ENCODE measurements around the gene DNASE1L3. TPM values are rescaled to one million over a fixed set of nuclear protein-coding genes. Genes with fewer than 3 reads are reported as not detected.
"Not testable (repeated sequence)": the region's sequence is repeated elsewhere in the genome, so short reads cannot be mapped to it uniquely, and the experiment has no call there.

Gene DNASE1L3
- total and polyA plus RNA-seq, 4 donors = 0.59 to 7.5 (median 2.1) TPM

- Histone ChIP-seq H3K27ac (ENCODE audit: low read depth, low read length) (no peak overlapping the region), H3K36me3 (ENCODE audit: control insufficient read depth, insufficient read depth, low read length) (no peaks in the 10 kb centered on the region), H3K9me3 (ENCODE audit: control insufficient read depth, insufficient read depth, low read length) (no peaks in the 10 kb centered on the region), H3K27me3 (ENCODE audit: control insufficient read depth, insufficient read depth, low read length) (no peaks in the 10 kb centered on the region), H3K4me3 (ENCODE audit: low read depth, low read length) (no peak overlapping the region), H3K4me1 (ENCODE audit: control insufficient read depth, insufficient read depth, low read length) (no peaks in the 10 kb centered on the region)
- DNase-seq (ENCODE audit: low read depth in 4 of 6, low spot score in 6 of 6) = no peak
- 98% methylated on average over 4 of the region's 4 CpGs for WGBS (ENCODE audit: insufficient coverage)
These were observed 7.2 kb downstream of the DNASE1L3 start for GRCh38 chr3:58203541-58203940.

- Histone ChIP-seq H3K4me3 (ENCODE audit: low read depth, low read length) (no peak overlapping the region), H3K27me3 (ENCODE audit: control insufficient read depth, insufficient read depth, low read length) (no peaks in the 10 kb centered on the region), H3K4me1 (ENCODE audit: control insufficient read depth, insufficient read depth, low read length) (no peaks in the 10 kb centered on the region), H3K9me3 (ENCODE audit: control insufficient read depth, insufficient read depth, low read length) (no peaks in the 10 kb centered on the region), H3K36me3 (ENCODE audit: control insufficient read depth, insufficient read depth, low read length) (no peaks in the 10 kb centered on the region), H3K27ac (ENCODE audit: low read depth, low read length) (no peak overlapping the region)
- WGBS (ENCODE audit: insufficient coverage) = 63% methylated on average over 9 of the region's 9 CpGs
- DNase-seq (ENCODE audit: low read depth in 4 of 6, low spot score in 6 of 6) = peak in 2 of 6 donors; percentile 25 to 55
These were observed 7.8 kb downstream of the DNASE1L3 start for GRCh38 chr3:58202917-58203360.

- not testable (repeated sequence) for H3K27me3 ChIP-seq (ENCODE audit: control insufficient read depth, insufficient read depth, low read length); H3K4me1 ChIP-seq (ENCODE audit: control insufficient read depth, insufficient read depth, low read length); H3K9me3 ChIP-seq (ENCODE audit: control insufficient read depth, insufficient read depth, low read length); DNase-seq (ENCODE audit: low read depth in 4 of 6, low spot score in 6 of 6); H3K36me3 ChIP-seq (ENCODE audit: control insufficient read depth, insufficient read depth, low read length); H3K27ac ChIP-seq (ENCODE audit: low read depth, low read length); H3K4me3 ChIP-seq (ENCODE audit: low read depth, low read length)
- WGBS (ENCODE audit: insufficient coverage) = 83% methylated on average over 1 of the region's 3 CpGs
These were observed 9.3 kb downstream of the DNASE1L3 start for GRCh38 chr3:58201451-58201850.

- H3K27me3 ChIP-seq (ENCODE audit: control insufficient read depth, insufficient read depth, low read length) = no peaks in the 10 kb centered on the region
- no peak for DNase-seq (ENCODE audit: low read depth in 4 of 6, low spot score in 6 of 6)
- no peak overlapping the region for H3K27ac ChIP-seq (ENCODE audit: low read depth, low read length)
- H3K9me3 ChIP-seq (ENCODE audit: control insufficient read depth, insufficient read depth, low read length) = no peaks in the 10 kb centered on the region
- no peaks in the 10 kb centered on the region for H3K36me3 ChIP-seq (ENCODE audit: control insufficient read depth, insufficient read depth, low read length)
- 72% methylated on average over 7 of the region's 11 CpGs for WGBS (ENCODE audit: insufficient coverage)
- H3K4me3 ChIP-seq (ENCODE audit: low read depth, low read length) = no peak overlapping the region
- no peaks in the 10 kb centered on the region for H3K4me1 ChIP-seq (ENCODE audit: control insufficient read depth, insufficient read depth, low read length)
These were observed 9.9 kb downstream of the DNASE1L3 start for GRCh38 chr3:58200846-58201355.

GRCh38 chr3:58200121-58200709, 10.6 kb downstream of the DNASE1L3 start:
- Histone ChIP-seq H3K4me1 (ENCODE audit: control insufficient read depth, insufficient read depth, low read length) (no peaks in the 10 kb centered on the region), H3K27ac (ENCODE audit: low read depth, low read length) (no peak overlapping the region), H3K9me3 (ENCODE audit: control insufficient read depth, insufficient read depth, low read length) (no peaks in the 10 kb centered on the region), H3K27me3 (ENCODE audit: control insufficient read depth, insufficient read depth, low read length) (no peaks in the 10 kb centered on the region), H3K36me3 (ENCODE audit: control insufficient read depth, insufficient read depth, low read length) (no peaks in the 10 kb centered on the region), H3K4me3 (ENCODE audit: low read depth, low read length) (no peak overlapping the region)
- DNase-seq (ENCODE audit: low read depth in 4 of 6, low spot score in 6 of 6) = no peak

GRCh38 chr3:58198804-58199203, 12.0 kb downstream of the DNASE1L3 start:
- Histone ChIP-seq H3K36me3 (ENCODE audit: control insufficient read depth, insufficient read depth, low read length) (no peaks in the 10 kb centered on the region), H3K27me3 (ENCODE audit: control insufficient read depth, insufficient read depth, low read length) (no peaks in the 10 kb centered on the region), H3K4me1 (ENCODE audit: control insufficient read depth, insufficient read depth, low read length) (no peaks in the 10 kb centered on the region), H3K27ac (ENCODE audit: low read depth, low read length) (peak overlapping the region; percentile 19), H3K9me3 (ENCODE audit: control insufficient read depth, insufficient read depth, low read length) (no peaks in the 10 kb centered on the region), H3K4me3 (ENCODE audit: low read depth, low read length) (no peak overlapping the region)
- DNase-seq (ENCODE audit: low read depth in 4 of 6, low spot score in 6 of 6) = no peak

- H3K4me3 ChIP-seq (ENCODE audit: low read depth, low read length) = no peak overlapping the region
- H3K27ac ChIP-seq (ENCODE audit: low read depth, low read length) = peak overlapping the region; percentile 19
- DNase-seq (ENCODE audit: low read depth in 4 of 6, low spot score in 6 of 6) = no peak
- 97% methylated on average over 3 of the region's 8 CpGs for WGBS (ENCODE audit: insufficient coverage)
- no peaks in the 10 kb centered on the region for H3K36me3 ChIP-seq (ENCODE audit: control insufficient read depth, insufficient read depth, low read length)
- H3K9me3 ChIP-seq (ENCODE audit: control insufficient read depth, insufficient read depth, low read length) = no peaks in the 10 kb centered on the region
- H3K27me3 ChIP-seq (ENCODE audit: control insufficient read depth, insufficient read depth, low read length) = no peaks in the 10 kb centered on the region
- no peaks in the 10 kb centered on the region for H3K4me1 ChIP-seq (ENCODE audit: control insufficient read depth, insufficient read depth, low read length)
These were observed 12.4 kb downstream of the DNASE1L3 start for GRCh38 chr3:58198362-58198761.

- Histone ChIP-seq H3K4me3 (ENCODE audit: low read depth, low read length) (no peak overlapping the region), H3K27me3 (ENCODE audit: control insufficient read depth, insufficient read depth, low read length) (no peaks in the 10 kb centered on the region), H3K36me3 (ENCODE audit: control insufficient read depth, insufficient read depth, low read length) (no peaks in the 10 kb centered on the region), H3K27ac (ENCODE audit: low read depth, low read length) (no peak overlapping the region), H3K4me1 (ENCODE audit: control insufficient read depth, insufficient read depth, low read length) (no peaks in the 10 kb centered on the region), H3K9me3 (ENCODE audit: control insufficient read depth, insufficient read depth, low read length) (no peaks in the 10 kb centered on the region)
- DNase-seq (ENCODE audit: low read depth in 4 of 6, low spot score in 6 of 6) = no peak
- WGBS (ENCODE audit: insufficient coverage) = 95% methylated on average over 10 of the region's 10 CpGs
These were observed 13.2 kb downstream of the DNASE1L3 start for GRCh38 chr3:58197588-58197987.

- Histone ChIP-seq H3K27ac (ENCODE audit: low read depth, low read length) (no peak overlapping the region), H3K27me3 (ENCODE audit: control insufficient read depth, insufficient read depth, low read length) (no peaks in the 10 kb centered on the region), H3K4me3 (ENCODE audit: low read depth, low read length) (no peak overlapping the region), H3K4me1 (ENCODE audit: control insufficient read depth, insufficient read depth, low read length) (peaks cover 14% of the 10 kb centered on the region), H3K36me3 (ENCODE audit: control insufficient read depth, insufficient read depth, low read length) (no peaks in the 10 kb centered on the region), H3K9me3 (ENCODE audit: control insufficient read depth, insufficient read depth, low read length) (no peaks in the 10 kb centered on the region)
- DNase-seq (ENCODE audit: low read depth in 4 of 6, low spot score in 6 of 6) = no peak
- 89% methylated on average over 4 of the region's 12 CpGs for WGBS (ENCODE audit: insufficient coverage)
These were observed 16.9 kb downstream of the DNASE1L3 start for GRCh38 chr3:58193682-58194407.

GRCh38 chr3:58192069-58192468, 18.7 kb downstream of the DNASE1L3 start:
- H3K27me3 ChIP-seq (ENCODE audit: control insufficient read depth, insufficient read depth, low read length) = no peaks in the 10 kb centered on the region
- DNase-seq (ENCODE audit: low read depth in 4 of 6, low spot score in 6 of 6) = no peak
- H3K4me1 ChIP-seq (ENCODE audit: control insufficient read depth, insufficient read depth, low read length) = peaks cover 19% of the 10 kb centered on the region

More at GRCh38 chr3:58192069-58192468, 18.7 kb downstream of the DNASE1L3 start:
- H3K4me3 ChIP-seq (ENCODE audit: low read depth, low read length) = no peak overlapping the region
- H3K27ac ChIP-seq (ENCODE audit: low read depth, low read length) = no peak overlapping the region
- no peaks in the 10 kb centered on the region for H3K9me3 ChIP-seq (ENCODE audit: control insufficient read depth, insufficient read depth, low read length)
- H3K36me3 ChIP-seq (ENCODE audit: control insufficient read depth, insufficient read depth, low read length) = no peaks in the 10 kb centered on the region
- WGBS (ENCODE audit: insufficient coverage) = 73% methylated on average over 5 of the region's 5 CpGs
